ENCODE results near the gene PRIM2.

DNA sequence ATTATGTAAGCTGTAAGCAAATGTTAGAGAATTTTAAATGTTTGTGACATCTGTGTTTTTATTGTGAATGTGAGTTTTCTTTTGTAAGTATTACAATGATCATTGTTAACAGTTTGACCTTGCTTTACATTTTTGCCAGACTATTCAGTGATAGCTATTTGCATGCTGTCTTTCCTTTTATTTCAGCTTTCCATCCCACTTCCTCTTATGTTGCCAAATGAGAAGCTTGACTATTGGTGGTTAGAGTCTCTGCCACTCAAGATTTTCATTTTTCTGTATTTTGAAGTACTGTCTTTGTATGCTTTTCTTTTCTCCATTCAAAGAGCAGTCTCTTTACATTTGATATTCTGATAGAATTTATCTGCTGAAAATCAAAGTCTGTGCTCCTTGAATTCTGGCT is 104.1 kb downstream of the PRIM2 start:
- TF ChIP-seq CTCF (IDR thresholded peaks at IDR 0.05; ENCODE audit: insufficient read depth, low read length) (no peak), POLR2AphosphoS5 (IDR thresholded peaks at IDR 0.05; ENCODE audit: low read depth) (no peak), REST (IDR thresholded peaks at IDR 0.05; ENCODE audit: insufficient replicate concordance, low read depth) (no peak)
